H9 (cell line): ENCODE data around the gene CNOT4. TPM values are rescaled to one million over a fixed set of nuclear protein-coding genes. Genes with fewer than 3 reads are reported as not detected.

Experiments
- DNase-seq: peaks from one replicate; pipeline ENCODE4 v3.0.0-alpha.2; 2017
- H2AFZ ChIP-seq: one replicate; pipeline ENCODE4 v1.6.1; 2013; ENCODE audit warnings: mild to moderate bottlenecking, low read length, control low read depth, moderate library complexity
- H2AK5ac ChIP-seq: 2 replicates; pipeline ENCODE4 v1.6.1; 2013; ENCODE audit warnings: low read length, control low read depth, mixed read lengths; ENCODE audit not compliant: insufficient read length
- H2BK120ac ChIP-seq: one replicate; pipeline ENCODE4 v1.6.1; 2013; ENCODE audit warnings: low read depth, mild to moderate bottlenecking, low read length, control low read depth, inconsistent platforms; ENCODE audit not compliant: poor library complexity, severe bottlenecking
- H2BK12ac ChIP-seq: 2 replicates; pipeline ENCODE4 v1.6.1; 2013; ENCODE audit warnings: low read length, control low read depth, mixed read lengths, low read depth; ENCODE audit not compliant: insufficient read length
- H2BK15ac ChIP-seq: 2 replicates; pipeline ENCODE4 v1.6.1; 2013; ENCODE audit warnings: low read depth, low read length, control low read depth
- H2BK20ac ChIP-seq: one replicate; pipeline ENCODE4 v1.6.1; 2013; ENCODE audit warnings: low read depth, mild to moderate bottlenecking, low read length, control low read depth, inconsistent platforms; ENCODE audit not compliant: poor library complexity, severe bottlenecking
- H2BK5ac ChIP-seq: 2 replicates; pipeline ENCODE4 v1.6.1; 2013; ENCODE audit warnings: low read length, control low read depth, mixed read lengths; ENCODE audit not compliant: insufficient read length
- H3K14ac ChIP-seq: 2 replicates; pipeline ENCODE4 v1.6.1; 2013; ENCODE audit warnings: low read length, control low read depth; ENCODE audit not compliant: insufficient read depth
- H3K18ac ChIP-seq: 2 replicates; pipeline ENCODE4 v1.6.1; 2013; ENCODE audit warnings: low read depth, mild to moderate bottlenecking, mixed read lengths, low read length, control low read depth; ENCODE audit not compliant: insufficient read length
- H3K23ac ChIP-seq: 2 replicates; pipeline ENCODE4 v1.6.1; 2013; ENCODE audit warnings: low read length, control low read depth, mixed read lengths, low read depth; ENCODE audit not compliant: insufficient read length
- H3K23me2 ChIP-seq: 2 replicates; pipeline ENCODE4 v1.6.1; 2013; ENCODE audit warnings: low read depth, mild to moderate bottlenecking, mixed read lengths, low read length, control low read depth; ENCODE audit not compliant: insufficient read length, poor library complexity, severe bottlenecking
- H3K27ac ChIP-seq: 2 replicates; pipeline ENCODE4 v1.5.1; 2013; ENCODE audit warnings: low read length, control low read depth, mixed read lengths, low read depth; ENCODE audit not compliant: insufficient read length
- H3K27me3 ChIP-seq: 2 replicates; pipeline ENCODE4 v1.6.1; 2013; ENCODE audit warnings: low read length, control low read depth, inconsistent platforms; ENCODE audit not compliant: insufficient read depth
- H3K4ac ChIP-seq: 2 replicates; pipeline ENCODE4 v1.6.1; 2013; ENCODE audit warnings: low read depth, mild to moderate bottlenecking, control low read depth, inconsistent platforms, low read length, moderate library complexity
- H3K4me1 ChIP-seq: 2 replicates; pipeline ENCODE4 v1.6.1; 2013; ENCODE audit warnings: low read length, control low read depth, inconsistent platforms; ENCODE audit not compliant: insufficient read depth
- H3K4me2 ChIP-seq: 2 replicates; pipeline ENCODE4 v1.6.1; 2013; ENCODE audit warnings: low read length, control low read depth, mixed read lengths; ENCODE audit not compliant: insufficient read length, insufficient read depth
- H3K56ac ChIP-seq: 2 replicates; pipeline ENCODE4 v1.6.1; 2013; ENCODE audit warnings: low read depth, mild to moderate bottlenecking, mixed read lengths, low read length, control low read depth; ENCODE audit not compliant: insufficient read length
- H3K79me1 ChIP-seq: 2 replicates; pipeline ENCODE4 v1.6.1; 2013; ENCODE audit warnings: low read depth, mild to moderate bottlenecking, moderate library complexity, low read length, control low read depth, inconsistent platforms; ENCODE audit not compliant: insufficient read depth, poor library complexity, severe bottlenecking
- H3K79me2 ChIP-seq: 2 replicates; pipeline ENCODE4 v1.6.1; 2013; ENCODE audit warnings: low read length, control low read depth, inconsistent platforms; ENCODE audit not compliant: insufficient read depth
- H3K9ac ChIP-seq: 2 replicates; pipeline ENCODE4 v1.6.1; 2013; ENCODE audit warnings: low read length, control low read depth, mixed read lengths; ENCODE audit not compliant: insufficient read length; ENCODE audit errors: extremely low read depth
- H3K9me3 ChIP-seq: one replicate; pipeline ENCODE4 v1.6.1; 2013; ENCODE audit warnings: low read depth, low read length, inconsistent platforms; ENCODE audit not compliant: control insufficient read depth
- H3T11ph ChIP-seq: one replicate; pipeline ENCODE4 v1.6.1; 2013; ENCODE audit warnings: mild to moderate bottlenecking, low read length, control low read depth, inconsistent platforms
- H4K20me1 ChIP-seq: one replicate; pipeline ENCODE4 v1.6.1; 2013; ENCODE audit not compliant: control insufficient read depth, insufficient read length, insufficient read depth
- H4K5ac ChIP-seq: 2 replicates; pipeline ENCODE4 v1.6.1; 2013; ENCODE audit warnings: low read depth, mild to moderate bottlenecking, mixed read lengths, low read length, control low read depth; ENCODE audit not compliant: insufficient read length
- H4K8ac ChIP-seq: replicated peaks from 2 replicates; pipeline ENCODE4 v1.6.1; 2013; ENCODE audit warnings: low read length, control low read depth, mixed read lengths, low read depth; ENCODE audit not compliant: insufficient read length
- H4K91ac ChIP-seq: 2 replicates; pipeline ENCODE4 v1.6.1; 2013; ENCODE audit warnings: low read depth, mild to moderate bottlenecking, moderate library complexity, mixed read lengths, low read length, control low read depth; ENCODE audit not compliant: insufficient read length
- H3K27ac Mint-ChIP-seq, 3 experiments: 2 replicates in 2 of 3; 3 replicates in 1 of 3; pipeline ENCODE4 v1.8.0; 2020 to 2021; ENCODE audit warnings: mixed read lengths in 3 of 3, mild to moderate bottlenecking in 1 of 3, moderate library complexity in 1 of 3
- H3K27me3 Mint-ChIP-seq: 2 replicates; pipeline ENCODE4 v1.8.0; 2021; ENCODE audit warnings: low read depth, mild to moderate bottlenecking, moderate library complexity, mixed read lengths
- H3K36me3 Mint-ChIP-seq, 3 experiments: 2 replicates in 2 of 3; 3 replicates in 1 of 3; pipeline ENCODE4 v1.8.0; 2020 to 2021; ENCODE audit warnings: low read depth in 3 of 3, mixed read lengths in 3 of 3; ENCODE audit not compliant: insufficient read depth in 1 of 3
- H3K4me1 Mint-ChIP-seq, 2 experiments: 2 replicates each; pipeline ENCODE4 v1.8.0; 2020; ENCODE audit warnings: mixed read lengths in 2 of 2
- H3K4me3 Mint-ChIP-seq, 2 experiments: 2 replicates in 1 of 2; 3 replicates in 1 of 2; pipeline ENCODE4 v1.8.0; 2020 to 2021; ENCODE audit warnings: mild to moderate bottlenecking in 2 of 2, mixed read lengths in 2 of 2, moderate library complexity in 1 of 2
- H3K9me3 Mint-ChIP-seq, 2 experiments: 2 replicates in 1 of 2; 3 replicates in 1 of 2; pipeline ENCODE4 v1.8.0; 2020; ENCODE audit warnings: mild to moderate bottlenecking in 2 of 2, mixed read lengths in 2 of 2, moderate library complexity in 1 of 2
- CTCF ChIP-seq: fragments of 200-600 bp; sonication (generic); conservative IDR thresholded peaks from 3 replicates; pipeline ENCODE4 v1.8.0; 2021; ENCODE audit warnings: antibody characterized with exemption, mild to moderate bottlenecking
- WGBS: extraction: QIAGEN DNeasy Blood & Tissue Kit; methylation state at CpG from one replicate; pipeline ENCODE4 v1.1.7; 2013; ENCODE audit warnings: missing lambda C conversion rate, low lambda C conversion rate, mixed read lengths; ENCODE audit not compliant: insufficient read length; ENCODE audit errors: extremely low coverage; 5-methylcytosine and 5-hydroxymethylcytosine counted together
- total RNA-seq: library from RNA; stranded (reverse); gene quantifications from 2 replicates; pipeline ENCODE4 v1.2.1, GENCODE V29; 2021

Gene CNOT4
- total RNA-seq, 1 experiment from 2014 or later, result 27.4 TPM

GRCh38 chr7:135374736-135375135 lies 135.2 kb downstream of the CNOT4 start:
- H3K14ac ChIP-seq, result no peak overlapping the region
- no peak overlapping the region for H2BK12ac ChIP-seq
- no peaks in the 10 kb centered on the region for H3K23me2 ChIP-seq
- H2BK120ac ChIP-seq, result no peak overlapping the region
- H4K8ac ChIP-seq, result no peak overlapping the region
- no peak overlapping the region for H3K4me2 ChIP-seq
- no peaks in the 10 kb centered on the region for H3K27me3 ChIP-seq
- peaks cover 4 to 5% of the 10 kb centered on the region in 2 experiments; a peak in 3 of 4 replicates for H3K4me1 Mint-ChIP-seq
- no peaks in the 10 kb centered on the region for H3K79me1 ChIP-seq
- H3K27ac ChIP-seq, result no peak overlapping the region
- no CpG with 5 or more reads among the region's 3 CpGs for WGBS
- H3K79me2 ChIP-seq, result no peaks in the 10 kb centered on the region
- 0 out of 7 replicates have a peak, but pooled peaks cover 0 to 2% (median 0%) of the 10 kb centered on the region in 3 experiments for H3K36me3 Mint-ChIP-seq
- H3K9me3 Mint-ChIP-seq, result no peaks in the 10 kb centered on the region
- no peaks in the 10 kb centered on the region for H3K27me3 Mint-ChIP-seq
- H3K9me3 ChIP-seq, result no peaks in the 10 kb centered on the region
- H2AFZ ChIP-seq, result no peak overlapping the region
- no peak for TF ChIP-seq CTCF
- no peak overlapping the region for H3K56ac ChIP-seq
- H2BK15ac ChIP-seq, result no peak overlapping the region
- no peak overlapping the region for H4K5ac ChIP-seq
- DNase-seq, result no peak
- H3K4ac ChIP-seq, result no peak overlapping the region
- H3T11ph ChIP-seq, result no peak overlapping the region
- H3K23ac ChIP-seq, result no peak overlapping the region
- no peak overlapping the region for H3K27ac Mint-ChIP-seq
- H2BK20ac ChIP-seq, result no peak overlapping the region
- H3K4me3 Mint-ChIP-seq, result no peak overlapping the region
- no peak overlapping the region for H3K9ac ChIP-seq
- H4K91ac ChIP-seq, result no peak overlapping the region
- no peaks in the 10 kb centered on the region; the same call in 1 of the 2 replicates for H3K4me1 ChIP-seq
- no peak overlapping the region for H2AK5ac ChIP-seq
- no peak overlapping the region for H2BK5ac ChIP-seq
- no peaks in the 10 kb centered on the region for H4K20me1 ChIP-seq
- no peak overlapping the region for H3K18ac ChIP-seq
